GM21529 (cell line): ENCODE results near the gene PACRG.
"Not testable (repeated sequence)": the region's sequence is repeated elsewhere in the genome, so short reads cannot be mapped to it uniquely, and the experiment has no call there.

ENCODE experiments used
- ATAC-seq: cut with Tn5 transposase; IDR thresholded peaks from one replicate; pipeline ENCODE4 v1.9.1; 2021; ENCODE audit not compliant: unreplicated experiment

PACRG gene

DNA sequence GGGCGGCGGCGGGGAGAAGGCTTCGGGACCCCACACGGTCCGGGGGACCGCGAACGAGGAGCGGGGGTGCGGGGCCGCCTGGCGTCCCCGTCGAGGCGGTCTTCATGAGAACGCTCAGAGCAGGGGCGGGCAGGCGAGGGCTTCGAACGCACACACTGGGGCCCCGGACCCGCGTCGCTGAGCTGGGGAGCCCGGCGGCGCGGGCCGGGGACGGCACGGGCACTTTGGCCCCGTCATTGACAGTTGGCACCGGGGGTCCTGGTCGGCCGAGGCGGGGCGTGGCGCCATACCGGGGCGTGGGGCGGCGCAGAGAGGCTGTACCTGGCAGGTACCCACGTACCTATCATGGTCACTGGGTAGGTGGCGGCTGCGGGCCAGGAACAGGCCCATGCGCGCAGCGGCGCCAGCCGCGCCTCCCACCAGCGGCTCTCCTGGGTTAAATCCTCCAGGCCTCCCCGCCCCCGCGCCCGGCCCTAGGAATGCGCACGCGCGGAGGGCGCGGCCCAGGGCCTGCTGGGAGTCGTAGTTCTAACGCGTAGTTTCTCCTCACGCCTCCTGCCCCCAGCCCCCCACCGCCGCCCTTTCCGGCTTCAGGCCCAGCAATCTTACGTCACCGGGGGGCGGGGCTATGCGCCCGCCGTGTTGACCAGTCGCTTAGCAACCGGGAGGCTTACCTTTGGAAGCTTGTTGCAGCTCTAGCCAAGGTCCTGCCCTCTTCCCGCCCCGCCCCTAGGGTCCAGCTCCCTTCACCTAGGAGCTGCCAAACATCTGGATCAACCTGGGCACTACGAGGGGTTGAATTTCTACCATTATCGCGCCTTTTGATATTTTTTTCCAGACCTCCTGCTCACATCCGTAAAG, at the start of gene PACRG, which contains the start of gene PRKN:
Gene PACRG, plus strand, starts transcription at position 653 of the 861 bp plus-strand sequence.
Gene PRKN, minus strand, starts transcription at position 445 of the 861 bp plus-strand sequence.
- peak; percentile 97 for ATAC-seq

GRCh38 chr6:162678896-162679295, 48.9 kb upstream of the PACRG start:
- ATAC-seq = not testable (repeated sequence)

- ATAC-seq = no peak
These were observed 48.1 kb upstream of the PACRG start for GRCh38 chr6:162679681-162680080.

- no peak for ATAC-seq
These were observed 47.4 kb upstream of the PACRG start for GRCh38 chr6:162680367-162680766.

- no peak for ATAC-seq
These were observed 46.9 kb upstream of the PACRG start for GRCh38 chr6:162680871-162681270.

DNA sequence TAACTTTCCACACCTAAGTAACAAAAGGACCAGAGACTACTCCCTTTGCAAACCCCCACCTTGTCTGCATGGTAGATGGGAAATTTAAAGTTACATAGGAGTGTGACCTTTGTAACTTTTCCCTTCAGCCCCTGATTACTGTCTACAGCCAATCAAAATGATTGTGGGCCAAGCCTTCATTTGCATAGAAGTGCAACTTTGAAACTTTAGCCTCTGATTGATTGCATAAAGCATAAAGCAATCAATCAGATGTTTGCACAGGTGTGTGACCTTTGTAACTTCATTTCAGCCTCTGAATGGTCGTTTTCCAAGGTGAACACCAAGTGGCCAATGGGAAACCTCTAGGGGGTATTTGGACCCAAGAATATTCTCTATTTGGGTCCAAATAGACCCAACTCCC, 46.3 kb upstream of the PACRG start:
- ATAC-seq = no peak

DNA sequence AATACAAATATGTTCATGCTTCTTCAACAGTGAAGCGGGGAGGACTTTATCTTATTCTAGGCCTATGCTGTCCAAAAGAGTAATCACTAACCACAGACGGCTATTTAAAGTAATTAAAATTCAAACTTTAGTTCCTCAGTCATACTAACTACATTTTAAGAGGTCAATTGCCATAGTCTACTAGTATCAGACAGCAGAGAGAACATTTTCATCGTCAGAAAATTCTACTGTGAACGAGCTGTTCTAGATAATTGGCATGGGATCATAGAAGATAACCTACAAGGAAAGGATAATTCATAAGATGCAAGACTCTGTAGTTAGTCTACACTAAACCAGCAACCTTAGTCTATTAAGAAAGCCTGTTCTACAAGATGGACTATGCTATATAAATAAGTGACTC, 44.6 kb upstream of the PACRG start:
- no peak for ATAC-seq

DNA sequence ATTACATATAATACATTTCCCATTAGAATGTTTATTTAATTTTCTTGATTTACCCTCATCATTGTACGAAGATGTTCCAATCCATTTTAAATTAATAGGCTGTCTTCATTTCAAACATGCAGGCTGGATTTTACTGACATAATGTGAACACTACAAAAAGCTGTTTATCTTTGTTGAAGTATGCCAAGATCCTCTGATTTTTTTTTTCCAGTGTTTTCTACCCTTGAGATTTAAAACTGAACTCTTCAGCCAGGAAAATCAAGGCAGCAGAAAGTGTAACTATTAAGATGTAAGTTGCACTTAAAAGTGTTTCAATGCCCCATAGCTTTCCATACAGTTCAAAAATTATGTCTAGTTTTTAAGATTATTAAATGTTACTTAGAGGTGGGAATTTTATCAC, 43.7 kb upstream of the PACRG start:
- ATAC-seq = no peak

DNA sequence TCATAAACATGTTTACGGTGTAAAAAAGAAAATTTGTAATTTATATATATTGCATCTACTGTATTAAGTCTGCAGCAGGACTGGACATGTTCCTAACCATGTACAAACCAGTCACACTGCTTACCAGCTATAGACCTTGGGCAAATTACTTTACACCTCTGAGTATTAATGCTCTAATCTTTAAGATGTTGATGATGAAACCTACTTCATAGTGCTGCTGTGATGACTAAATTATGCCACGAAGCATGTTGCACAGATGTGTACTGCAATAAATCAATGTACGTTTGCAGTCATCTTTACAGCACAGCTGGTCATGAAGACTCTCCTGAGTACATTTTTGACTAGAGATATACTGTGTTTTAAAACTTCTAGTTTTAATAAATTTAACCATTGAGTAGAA, 42.8 kb upstream of the PACRG start:
- no peak for ATAC-seq

GRCh38 chr6:162685586-162685985, 42.2 kb upstream of the PACRG start:
- ATAC-seq = no peak

DNA sequence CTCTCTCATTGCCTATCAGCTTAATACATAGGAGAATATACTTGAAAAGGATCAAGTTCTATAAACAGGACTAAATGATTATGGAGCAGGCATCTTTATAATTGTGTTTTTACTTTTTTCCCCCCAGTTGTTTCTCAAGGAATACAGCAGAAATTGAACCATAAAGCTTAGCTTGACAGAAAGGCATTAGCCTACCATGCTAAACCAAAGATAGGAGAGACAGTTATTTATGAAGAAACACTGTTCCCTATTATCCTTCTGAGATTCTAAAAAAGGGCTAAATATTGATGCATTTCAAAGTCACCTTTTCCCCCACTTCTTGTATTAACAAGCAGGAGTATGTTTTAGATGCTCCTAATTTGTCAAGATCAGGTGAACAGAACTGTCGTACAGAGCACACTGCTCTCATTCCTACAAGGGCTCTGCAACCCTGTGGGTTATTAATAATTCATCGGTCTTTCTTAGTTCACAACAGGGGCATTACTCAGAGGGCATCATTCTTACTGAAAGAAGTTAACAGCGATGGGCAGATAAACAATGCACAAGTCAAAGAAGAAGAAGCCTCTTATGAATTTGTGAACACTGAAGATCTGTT, 38.9 kb upstream of the PACRG start:
- ATAC-seq = no peak

- no peak for ATAC-seq
These were observed 37.6 kb upstream of the PACRG start for GRCh38 chr6:162690158-162690557.

GRCh38 chr6:162697872-162698403, 29.8 kb upstream of the PACRG start:
- no peak for ATAC-seq

DNA sequence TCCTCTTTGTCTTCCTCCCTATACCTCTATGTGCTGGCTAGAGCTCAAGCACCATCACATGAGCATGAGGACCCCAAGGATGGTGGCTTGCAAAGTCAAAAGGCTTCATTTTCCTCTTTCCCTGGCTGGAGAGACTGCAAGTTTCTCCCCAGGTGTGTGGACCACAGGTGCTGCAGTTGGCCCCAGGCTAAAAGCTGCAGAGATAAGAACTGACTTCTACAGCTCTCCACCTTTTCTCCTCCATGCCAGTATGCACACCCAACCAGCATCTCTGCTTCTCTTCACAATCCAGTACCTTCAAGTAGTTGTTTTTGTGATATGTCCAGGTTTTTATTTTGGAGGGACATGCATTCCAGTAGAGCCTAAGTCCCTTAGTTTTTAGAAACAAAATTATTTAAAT, 29.3 kb upstream of the PACRG start:
- no peak for ATAC-seq

GRCh38 chr6:162699961-162700360, 27.8 kb upstream of the PACRG start:
- no peak for ATAC-seq

GRCh38 chr6:162700966-162701365, 26.8 kb upstream of the PACRG start:
- ATAC-seq = no peak

- ATAC-seq = no peak
These were observed 26.2 kb upstream of the PACRG start for GRCh38 chr6:162701551-162701950.

GRCh38 chr6:162702446-162702845, 25.3 kb upstream of the PACRG start:
- ATAC-seq = no peak

DNA sequence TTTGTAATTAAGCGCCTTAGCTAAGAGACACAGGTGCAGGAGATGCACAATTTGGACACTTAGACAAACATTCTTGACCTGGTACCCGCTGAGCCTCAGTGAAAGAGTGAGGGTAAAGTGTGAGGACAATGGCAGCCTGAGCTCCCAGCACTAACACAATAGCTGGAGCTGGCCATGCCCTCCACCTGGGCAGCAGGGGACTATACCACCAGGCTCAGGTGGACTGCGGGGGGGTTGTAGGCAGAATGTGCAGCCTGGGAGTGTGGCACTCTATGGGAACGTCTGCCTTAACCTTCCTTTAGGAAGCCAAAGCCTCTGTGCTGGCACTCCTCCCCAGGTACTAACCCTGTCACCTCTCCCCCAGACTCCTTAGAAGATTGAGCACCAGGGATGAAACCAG, 23.8 kb upstream of the PACRG start:
- ATAC-seq = no peak

GRCh38 chr6:162705736-162706135, 22.0 kb upstream of the PACRG start:
- ATAC-seq = no peak

DNA sequence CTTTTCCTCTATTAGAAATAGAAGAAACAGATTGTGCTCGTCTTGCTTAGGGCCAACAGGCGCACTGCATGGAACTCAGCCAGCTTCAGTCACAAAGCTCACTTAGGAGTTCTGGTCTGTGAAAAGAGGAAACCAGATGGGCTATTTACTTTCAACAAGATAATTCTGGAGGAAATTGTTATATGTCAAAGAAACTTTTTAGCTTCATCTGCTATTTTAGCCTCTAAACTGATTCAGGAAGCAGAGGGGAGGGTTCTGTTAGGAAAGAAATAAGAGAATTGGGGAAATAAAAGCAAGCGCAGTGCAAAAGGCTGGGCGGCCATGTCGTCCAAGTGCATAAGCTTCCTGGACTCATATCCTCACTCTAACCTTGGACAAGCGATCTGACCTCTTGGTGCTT, 21.5 kb upstream of the PACRG start:
- no peak for ATAC-seq

GRCh38 chr6:162708971-162709370, 18.8 kb upstream of the PACRG start:
- ATAC-seq = no peak
